ENCODE data around the gene SMOC2.

The SMOC2 gene

GRCh38 chr6:168717491-168717890 is 276.5 kb downstream of the SMOC2 start:
- DNase-seq, result no peak
